HFFc6 (cell line): ENCODE data around the gene TNPO1. TPM values are rescaled to one million over a fixed set of nuclear protein-coding genes. Genes with fewer than 3 reads are reported as not detected.
A peak's percentile ranks its signal among the peaks of the same experiment; 100 is the strongest.

Source experiments
- DNase-seq: peaks from one replicate; pipeline ENCODE4 v3.0.0-alpha.2; 2018
- H3K27ac Mint-ChIP-seq: 2 replicates; pipeline ENCODE4 v1.8.0; 2020; ENCODE audit warnings: mild to moderate bottlenecking, mixed read lengths
- H3K27me3 Mint-ChIP-seq: 2 replicates; pipeline ENCODE4 v1.8.0; 2021; ENCODE audit warnings: mild to moderate bottlenecking, moderate library complexity, mixed read lengths; ENCODE audit not compliant: insufficient read depth
- H3K36me3 Mint-ChIP-seq: 2 replicates; pipeline ENCODE4 v1.8.0; 2021; ENCODE audit warnings: low read depth, mixed read lengths
- H3K4me1 Mint-ChIP-seq: 2 replicates; pipeline ENCODE4 v1.8.0; 2020; ENCODE audit warnings: low read depth, mixed read lengths
- H3K4me3 Mint-ChIP-seq: 2 replicates; pipeline ENCODE4 v1.8.0; 2020; ENCODE audit warnings: mild to moderate bottlenecking, moderate library complexity, mixed read lengths
- H3K9me3 Mint-ChIP-seq: 2 replicates; pipeline ENCODE4 v1.8.0; 2020; ENCODE audit warnings: mild to moderate bottlenecking, mixed read lengths
- total RNA-seq, 6 experiments: library from RNA; stranded (reverse); fragmentation: NEBNext Ultra II Directional; extraction: Animal tissue kit (Norgen Biotek cat#: 25700); gene quantifications; 2 replicates in 1 of 6; 3 replicates in 5 of 6; pipeline ENCODE4 v1.2.3, GENCODE V29; 2021
- TF ChIP-seq, protein P1 (sequence below): fragments of 200-600 bp; sonication (generic); IDR thresholded peaks from 2 replicates; pipeline ENCODE4 v1.5.0; 2021; ENCODE audit warnings: antibody characterized with exemption, mild to moderate bottlenecking

TNPO1 gene
- total RNA-seq, 6 experiments from 2014 or later: 149 to 194 (median 182) TPM

DNA sequence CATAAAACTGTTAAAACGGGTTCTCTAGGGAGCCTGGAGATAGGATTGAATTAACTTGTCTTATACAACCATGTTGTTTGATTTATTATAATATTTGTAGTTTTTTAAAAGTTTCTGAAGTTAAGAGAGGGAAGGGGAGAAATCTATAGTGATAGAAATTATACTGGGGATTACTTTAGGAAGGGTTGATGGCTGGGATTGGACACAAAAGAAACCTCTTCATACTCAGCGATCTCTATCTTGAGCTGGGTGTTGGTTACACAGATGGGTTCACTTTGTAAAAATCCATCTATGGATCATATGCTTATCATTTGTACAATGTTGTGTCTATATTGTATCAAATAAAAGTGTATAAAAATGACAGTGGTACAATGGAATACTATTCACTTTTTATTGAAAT lies 30.0 kb downstream of the TNPO1 start:
- Mint-ChIP-seq H3K4me1 (peaks cover 79% of the 10 kb centered on the region), H3K4me3 (no peak overlapping the region), H3K9me3 (no peaks in the 10 kb centered on the region), H3K36me3 (peaks cover 27% of the 10 kb centered on the region), H3K27me3 (peaks cover 6% of the 10 kb centered on the region; the same call in 1 of the 2 replicates), H3K27ac (no peak overlapping the region)
- no peak for DNase-seq
- TF ChIP-seq, protein P1, sequence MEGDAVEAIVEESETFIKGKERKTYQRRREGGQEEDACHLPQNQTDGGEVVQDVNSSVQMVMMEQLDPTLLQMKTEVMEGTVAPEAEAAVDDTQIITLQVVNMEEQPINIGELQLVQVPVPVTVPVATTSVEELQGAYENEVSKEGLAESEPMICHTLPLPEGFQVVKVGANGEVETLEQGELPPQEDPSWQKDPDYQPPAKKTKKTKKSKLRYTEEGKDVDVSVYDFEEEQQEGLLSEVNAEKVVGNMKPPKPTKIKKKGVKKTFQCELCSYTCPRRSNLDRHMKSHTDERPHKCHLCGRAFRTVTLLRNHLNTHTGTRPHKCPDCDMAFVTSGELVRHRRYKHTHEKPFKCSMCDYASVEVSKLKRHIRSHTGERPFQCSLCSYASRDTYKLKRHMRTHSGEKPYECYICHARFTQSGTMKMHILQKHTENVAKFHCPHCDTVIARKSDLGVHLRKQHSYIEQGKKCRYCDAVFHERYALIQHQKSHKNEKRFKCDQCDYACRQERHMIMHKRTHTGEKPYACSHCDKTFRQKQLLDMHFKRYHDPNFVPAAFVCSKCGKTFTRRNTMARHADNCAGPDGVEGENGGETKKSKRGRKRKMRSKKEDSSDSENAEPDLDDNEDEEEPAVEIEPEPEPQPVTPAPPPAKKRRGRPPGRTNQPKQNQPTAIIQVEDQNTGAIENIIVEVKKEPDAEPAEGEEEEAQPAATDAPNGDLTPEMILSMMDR: no peak

DNA sequence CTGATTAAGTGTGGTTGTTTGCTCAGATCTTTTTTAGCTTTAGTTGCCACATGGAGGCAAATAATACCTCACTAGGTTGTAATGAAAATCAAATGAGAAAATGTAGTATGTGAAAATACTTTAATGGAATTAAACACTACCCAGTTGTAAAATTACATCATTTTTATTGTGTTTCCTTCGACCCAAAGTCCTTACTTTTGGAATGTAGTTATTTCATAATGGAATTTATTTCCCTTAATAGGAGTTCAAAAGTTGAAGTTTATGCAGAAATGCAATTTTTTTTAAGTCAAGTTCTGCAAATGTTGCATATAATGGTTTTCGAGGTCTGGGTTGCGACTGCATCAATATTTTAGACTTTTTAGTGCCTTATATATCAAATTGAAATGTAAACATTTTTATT lies 31.0 kb downstream of the TNPO1 start:
- no peaks in the 10 kb centered on the region for H3K9me3 Mint-ChIP-seq
- peaks cover 79% of the 10 kb centered on the region for H3K4me1 Mint-ChIP-seq
- H3K36me3 Mint-ChIP-seq: peaks cover 27% of the 10 kb centered on the region
- no peak for DNase-seq
- peaks cover 6% of the 10 kb centered on the region; the same call in 1 of the 2 replicates for H3K27me3 Mint-ChIP-seq
- TF ChIP-seq, protein P1: no peak
- H3K4me3 Mint-ChIP-seq: peak overlapping the region; percentile 98
- peak overlapping the region; percentile 94; the same call in 1 of the 2 replicates for H3K27ac Mint-ChIP-seq

DNA sequence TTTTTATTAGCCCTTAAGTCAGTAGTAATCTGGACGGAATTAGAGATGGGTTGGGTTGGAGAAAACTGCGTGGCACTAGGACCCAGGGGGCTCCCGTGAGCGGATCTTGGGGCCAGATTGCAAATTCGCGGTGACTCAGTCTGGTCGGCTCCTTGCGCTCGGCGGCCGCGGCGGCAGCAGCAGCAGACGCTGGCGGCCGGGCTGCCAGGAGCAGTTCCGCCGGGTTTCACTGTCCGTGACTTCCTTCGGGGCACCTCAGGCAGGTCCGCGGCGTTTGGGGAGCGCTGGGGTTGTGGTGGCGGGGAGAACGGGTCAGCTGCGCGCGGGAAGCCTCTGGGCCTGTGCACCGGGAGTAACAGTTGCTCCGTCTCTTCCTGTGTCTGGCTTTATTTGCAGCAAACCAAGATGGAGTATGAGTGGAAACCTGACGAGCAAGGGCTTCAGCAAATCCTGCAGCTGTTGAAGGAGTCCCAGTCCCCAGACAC lies 31.6 kb downstream of the TNPO1 start:
- H3K27ac Mint-ChIP-seq: peak overlapping the region; percentile 94
- DNase-seq: peak; percentile 89
- peak overlapping the region; percentile 98 for H3K4me3 Mint-ChIP-seq
- H3K36me3 Mint-ChIP-seq: peaks cover 32% of the 10 kb centered on the region
- TF ChIP-seq, protein P1: peak; percentile 56
- peaks cover 6% of the 10 kb centered on the region; the same call in 1 of the 2 replicates for H3K27me3 Mint-ChIP-seq
- peaks cover 78% of the 10 kb centered on the region for H3K4me1 Mint-ChIP-seq
- no peaks in the 10 kb centered on the region for H3K9me3 Mint-ChIP-seq

DNA sequence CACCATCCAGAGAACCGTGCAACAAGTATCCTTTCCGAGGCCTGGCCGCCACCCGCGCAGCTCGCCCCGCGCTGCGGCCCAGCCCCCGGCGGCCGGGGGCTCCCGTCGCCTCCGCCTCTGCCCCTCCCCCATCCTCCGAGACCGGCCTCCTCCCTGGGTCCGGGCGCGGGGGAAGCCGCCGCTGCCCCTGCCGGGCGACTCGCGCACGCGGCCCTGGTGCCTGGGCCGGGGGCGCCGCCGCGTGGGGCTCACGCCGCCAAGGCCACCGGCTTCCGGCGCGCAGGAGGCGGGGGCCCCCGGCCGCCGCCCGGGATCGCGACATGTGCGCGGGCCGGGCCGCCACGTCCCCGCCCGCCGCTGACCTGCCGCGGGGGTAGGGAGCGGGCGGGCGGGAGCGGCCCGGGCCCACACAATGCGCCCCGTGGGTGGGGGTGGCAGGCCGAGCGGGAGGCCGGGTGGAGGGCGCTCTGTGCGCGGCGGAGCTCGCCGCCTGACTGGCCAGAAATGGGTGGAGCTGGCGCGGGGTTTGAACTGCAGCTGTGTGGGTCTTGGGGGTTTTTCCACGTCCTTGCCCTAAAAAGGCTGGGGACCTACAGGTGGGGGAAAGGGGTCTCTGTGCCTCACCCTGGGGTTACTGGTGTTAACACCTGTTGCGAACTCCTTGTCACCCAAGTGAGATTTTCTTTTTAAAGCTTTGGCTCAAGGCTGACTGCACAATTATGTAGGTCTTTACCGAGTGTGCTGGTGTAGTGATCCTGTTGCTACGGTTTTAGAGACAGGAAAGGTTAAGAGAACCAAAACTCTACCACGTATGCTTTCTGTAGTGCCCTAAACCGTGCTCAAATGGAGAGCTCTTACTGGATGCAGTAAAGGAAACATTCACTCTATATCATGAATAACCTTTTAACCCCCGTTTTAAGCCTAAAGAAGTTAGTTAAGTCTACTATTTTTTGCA lies 32.3 kb downstream of the TNPO1 start:
- H3K27me3 Mint-ChIP-seq: peaks cover 6% of the 10 kb centered on the region; the same call in 1 of the 2 replicates
- H3K4me3 Mint-ChIP-seq: peak overlapping the region; percentile 98
- H3K36me3 Mint-ChIP-seq: peaks cover 39% of the 10 kb centered on the region
- TF ChIP-seq, protein P1: no peak
- H3K27ac Mint-ChIP-seq: peak overlapping the region; percentile 94
- peaks cover 78% of the 10 kb centered on the region for H3K4me1 Mint-ChIP-seq
- DNase-seq: no peak
- no peaks in the 10 kb centered on the region for H3K9me3 Mint-ChIP-seq

DNA sequence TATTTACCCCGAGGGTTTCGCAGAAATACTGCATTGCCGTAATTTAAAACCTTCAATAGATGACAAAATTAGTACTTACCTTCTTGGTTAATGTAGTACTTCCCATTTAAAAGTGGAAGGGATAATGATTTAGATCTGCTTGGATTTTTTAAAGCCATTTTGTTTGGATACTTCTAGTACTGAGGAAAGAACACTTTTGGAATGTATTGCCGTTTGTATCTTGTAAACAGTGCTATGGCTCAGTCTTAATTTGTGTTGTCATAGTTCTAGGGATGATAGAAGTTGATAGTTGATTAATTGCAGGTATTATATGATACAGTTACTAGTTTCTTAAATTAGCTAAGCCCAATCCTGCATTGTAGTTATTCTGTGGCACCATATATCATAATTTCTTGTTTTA lies 33.1 kb downstream of the TNPO1 start:
- Mint-ChIP-seq H3K36me3 (peaks cover 39% of the 10 kb centered on the region), H3K4me3 (peak overlapping the region; percentile 90), H3K4me1 (peaks cover 78% of the 10 kb centered on the region), H3K27ac (peak overlapping the region; percentile 89), H3K9me3 (no peaks in the 10 kb centered on the region), H3K27me3 (peaks cover 6% of the 10 kb centered on the region; the same call in 1 of the 2 replicates)
- no peak for DNase-seq
- TF ChIP-seq, protein P1: no peak
